ENCODE measurements around the gene DCDC1.

Gene DCDC1

DNA sequence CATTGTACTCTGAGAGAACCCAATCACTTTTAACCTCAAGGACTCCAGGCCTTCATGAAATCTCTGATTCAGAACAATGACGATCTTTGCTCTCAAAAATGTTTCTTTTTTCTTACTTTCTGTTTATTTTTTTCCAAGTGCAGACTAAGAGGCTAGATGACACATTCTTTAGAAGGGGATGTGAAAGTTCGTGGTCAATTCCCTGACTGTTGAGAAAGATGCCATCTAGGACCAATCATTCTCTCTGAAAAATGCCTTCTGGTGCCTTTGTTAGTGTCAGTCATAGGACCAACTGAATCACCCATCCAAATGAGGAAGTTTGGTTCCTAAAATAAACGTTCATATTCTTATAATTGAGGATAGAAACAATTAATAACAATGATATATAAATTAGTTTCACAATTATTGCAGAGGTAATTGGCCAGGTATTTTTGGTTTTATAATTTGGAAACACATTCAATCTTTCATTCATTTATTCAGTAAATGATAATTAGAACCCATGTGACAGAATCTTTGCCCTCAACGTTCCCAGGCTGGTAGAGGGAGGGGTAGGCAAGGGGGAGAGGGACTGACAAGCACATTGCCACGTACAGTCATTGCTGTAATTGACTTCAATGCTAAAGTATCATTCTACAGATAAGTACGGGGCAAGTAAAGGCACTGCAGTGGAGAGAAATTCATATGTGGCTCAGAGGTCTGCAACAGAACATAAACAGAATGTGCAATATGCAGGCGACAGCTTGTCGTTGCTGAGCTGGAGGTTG lies 450.0 kb downstream of the DCDC1 start:
- Mint-ChIP-seq H3K4me3 (no peak overlapping the region), H3K4me1 (ENCODE audit: low read depth) (no peaks in the 10 kb centered on the region), H3K27ac (no peak overlapping the region), H3K27me3 (peaks cover 9% of the 10 kb centered on the region), H3K36me3 (ENCODE audit: low read depth) (no peaks in the 10 kb centered on the region), H3K9me3 (no peaks in the 10 kb centered on the region)

DNA sequence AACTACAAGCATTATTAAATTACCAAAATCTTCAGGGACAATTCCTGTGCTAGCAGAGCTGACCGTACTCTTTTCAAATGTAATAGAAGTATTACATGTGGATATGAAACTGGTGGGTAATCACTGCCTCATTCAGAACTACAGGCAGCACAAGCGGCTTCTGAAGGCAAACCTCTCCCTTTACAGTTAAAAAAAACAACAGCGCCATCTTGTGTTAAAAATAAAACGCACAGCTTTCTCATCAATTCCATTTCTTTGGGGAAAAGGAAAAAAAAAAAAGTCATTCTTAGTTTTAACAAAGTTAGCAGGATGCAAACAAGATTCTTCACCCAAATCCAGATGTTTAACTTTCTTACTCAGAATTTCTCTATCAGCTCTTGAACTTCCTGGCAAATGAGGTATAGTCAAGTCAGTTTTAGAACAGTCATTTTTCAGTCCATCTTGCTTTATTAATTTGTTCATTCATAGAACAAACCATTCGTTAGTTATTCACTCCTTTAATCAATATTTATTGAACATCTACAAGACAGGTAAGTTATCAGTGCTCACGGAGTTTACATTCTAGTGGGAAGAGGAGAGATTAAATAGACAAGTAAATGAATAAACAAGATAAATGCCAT lies 451.6 kb downstream of the DCDC1 start:
- Mint-ChIP-seq H3K4me1 (ENCODE audit: low read depth) (no peaks in the 10 kb centered on the region), H3K9me3 (no peaks in the 10 kb centered on the region), H3K27me3 (peaks cover 17% of the 10 kb centered on the region), H3K27ac (no peak overlapping the region), H3K36me3 (ENCODE audit: low read depth) (no peaks in the 10 kb centered on the region), H3K4me3 (no peak overlapping the region)

DNA sequence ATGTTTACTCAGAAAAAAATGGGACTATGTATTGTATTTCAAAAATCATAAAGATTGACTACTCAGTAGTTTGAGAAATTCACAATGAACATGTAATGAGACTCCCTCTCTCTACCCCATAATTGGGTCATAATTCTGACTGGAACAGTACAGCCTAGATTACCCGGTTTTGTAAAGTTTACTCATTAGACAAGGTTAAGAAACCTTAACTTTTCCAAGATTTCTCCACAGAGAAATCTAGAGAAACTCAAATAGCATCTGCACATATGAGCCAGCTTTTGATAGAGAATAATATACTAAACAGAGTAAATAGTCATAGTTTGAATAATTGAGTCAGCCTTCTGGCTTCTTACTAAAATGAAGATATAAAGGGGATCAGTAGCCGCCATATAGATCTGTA lies 452.3 kb downstream of the DCDC1 start:
- Mint-ChIP-seq H3K9me3 (no peaks in the 10 kb centered on the region), H3K4me1 (ENCODE audit: low read depth) (no peaks in the 10 kb centered on the region), H3K4me3 (no peak overlapping the region), H3K27ac (no peak overlapping the region), H3K36me3 (ENCODE audit: low read depth) (no peaks in the 10 kb centered on the region), H3K27me3 (peaks cover 17% of the 10 kb centered on the region)

DNA sequence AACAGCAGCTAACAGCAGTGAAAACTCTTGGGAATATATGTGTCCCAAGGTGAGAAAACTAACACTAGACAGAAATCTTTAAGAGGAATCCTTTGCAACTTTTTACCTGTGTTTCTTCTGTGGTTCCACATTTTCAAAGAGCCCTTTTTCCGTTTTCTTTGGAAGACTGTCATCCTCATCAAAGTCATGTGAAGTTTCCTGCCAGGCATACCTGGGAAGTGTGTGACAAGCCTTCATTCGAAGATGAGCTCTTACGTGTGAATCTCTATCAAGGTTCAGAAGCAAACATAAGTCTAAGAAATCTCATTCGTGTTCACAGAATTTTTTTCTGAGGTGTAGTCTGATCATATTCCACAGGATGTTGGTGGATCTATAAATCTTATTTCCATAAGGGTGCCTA lies 452.8 kb downstream of the DCDC1 start:
- Mint-ChIP-seq H3K4me1 (ENCODE audit: low read depth) (no peaks in the 10 kb centered on the region), H3K4me3 (no peak overlapping the region), H3K9me3 (no peaks in the 10 kb centered on the region), H3K27ac (no peak overlapping the region), H3K36me3 (ENCODE audit: low read depth) (no peaks in the 10 kb centered on the region), H3K27me3 (peaks cover 17% of the 10 kb centered on the region)

DNA sequence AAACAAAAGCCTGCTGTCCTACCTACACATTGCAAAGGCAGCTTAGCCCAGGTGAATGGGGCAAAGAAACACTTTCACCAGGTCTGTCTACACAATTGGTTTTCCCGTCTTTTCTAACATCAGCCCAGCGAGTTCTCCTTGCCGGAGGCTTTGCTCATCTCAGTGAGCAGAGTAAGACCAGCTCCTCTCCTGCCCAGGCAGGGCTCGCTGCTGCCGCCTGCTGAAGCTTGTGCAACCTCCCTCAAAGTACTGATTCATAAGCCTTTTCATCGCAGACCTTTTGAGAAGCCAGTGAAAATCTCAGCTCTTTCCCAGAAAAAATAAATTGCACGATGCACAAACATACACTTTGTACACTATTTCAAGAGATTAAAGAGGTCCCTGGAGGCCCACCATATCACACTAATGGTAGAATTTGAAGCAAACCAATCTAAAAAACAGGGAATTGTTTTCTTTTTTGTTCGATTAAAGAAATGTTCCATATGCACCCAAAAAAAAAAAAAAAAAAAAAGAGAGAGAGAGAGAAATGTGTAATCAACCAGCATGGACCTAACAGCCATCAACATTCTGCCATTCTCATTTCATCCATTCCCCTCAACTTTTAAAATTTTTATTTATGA lies 455.3 kb downstream of the DCDC1 start:
- H3K9me3 Mint-ChIP-seq: no peaks in the 10 kb centered on the region
- peaks cover 17% of the 10 kb centered on the region for H3K27me3 Mint-ChIP-seq
- H3K27ac Mint-ChIP-seq: no peak overlapping the region
- H3K4me1 Mint-ChIP-seq (ENCODE audit: low read depth): no peaks in the 10 kb centered on the region
- H3K36me3 Mint-ChIP-seq (ENCODE audit: low read depth): no peaks in the 10 kb centered on the region
- no peak overlapping the region for H3K4me3 Mint-ChIP-seq

DNA sequence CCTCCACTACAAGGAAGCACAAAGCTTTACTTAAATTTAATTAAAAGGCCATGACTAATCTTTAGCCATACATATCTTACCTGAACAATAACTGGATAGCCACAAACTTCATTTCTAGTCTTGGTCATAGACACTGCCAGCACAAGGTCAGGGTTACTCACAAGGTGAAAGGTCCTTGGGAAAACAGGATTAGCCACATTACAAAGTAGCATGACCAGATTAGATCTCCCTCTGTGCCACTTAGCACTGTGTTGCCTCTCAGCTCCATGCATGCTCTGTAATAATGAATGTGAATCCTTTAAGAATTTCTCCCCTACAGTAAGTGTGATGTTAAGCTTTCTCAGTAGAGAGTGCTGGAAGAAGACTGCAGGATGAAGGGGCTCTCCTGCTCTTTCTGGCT lies 458.3 kb downstream of the DCDC1 start:
- Mint-ChIP-seq H3K4me3 (no peak overlapping the region), H3K36me3 (ENCODE audit: low read depth) (no peaks in the 10 kb centered on the region), H3K4me1 (ENCODE audit: low read depth) (no peaks in the 10 kb centered on the region), H3K9me3 (no peaks in the 10 kb centered on the region), H3K27me3 (peaks cover 15% of the 10 kb centered on the region), H3K27ac (no peak overlapping the region)

DNA sequence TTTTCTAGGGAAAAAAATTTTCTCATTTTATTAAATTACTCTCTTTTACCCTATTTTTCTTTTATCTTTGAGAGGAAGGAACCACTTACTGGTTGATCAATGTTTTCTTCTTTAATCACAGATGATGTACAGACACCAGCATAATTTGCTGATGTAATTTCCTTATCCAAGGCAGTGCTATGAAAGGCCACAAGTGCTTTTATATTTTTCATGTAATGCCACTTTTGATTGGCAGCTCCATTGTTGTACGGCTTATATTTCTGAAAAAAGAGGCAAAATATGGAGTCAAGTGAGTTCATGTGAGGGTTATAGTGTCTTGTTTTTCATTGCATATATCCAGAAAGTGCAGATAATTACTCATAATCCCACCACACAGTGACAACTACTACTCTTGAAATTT lies 460.7 kb downstream of the DCDC1 start:
- peaks cover 8% of the 10 kb centered on the region for H3K27me3 Mint-ChIP-seq

DNA sequence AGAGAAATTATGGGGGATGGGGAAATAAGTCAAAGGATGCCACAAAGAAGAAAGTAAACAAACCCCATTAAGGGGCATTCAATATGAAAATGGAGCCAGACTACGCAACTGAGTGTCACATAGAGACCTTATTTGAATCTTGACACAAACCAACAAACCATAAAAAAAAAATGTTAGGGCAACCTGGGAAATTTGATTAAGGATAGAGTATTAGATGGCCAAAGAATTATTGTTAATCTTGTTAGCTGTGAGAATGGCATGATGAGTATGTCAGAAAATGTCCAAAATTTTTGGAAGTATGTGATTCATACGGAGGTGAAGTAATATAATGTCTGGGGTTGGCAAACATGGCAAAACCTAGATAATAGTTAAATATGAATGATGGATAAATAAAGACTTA lies 461.3 kb downstream of the DCDC1 start:
- no peaks in the 10 kb centered on the region for H3K4me1 Mint-ChIP-seq (ENCODE audit: low read depth)
- H3K4me3 Mint-ChIP-seq: no peak overlapping the region
- H3K27ac Mint-ChIP-seq: no peak overlapping the region
- H3K9me3 Mint-ChIP-seq: no peaks in the 10 kb centered on the region
- H3K27me3 Mint-ChIP-seq: peaks cover 3% of the 10 kb centered on the region
- no peaks in the 10 kb centered on the region for H3K36me3 Mint-ChIP-seq (ENCODE audit: low read depth)

More for the DNA sequence above, 460.7 kb downstream of the DCDC1 start:
- no peaks in the 10 kb centered on the region for H3K9me3 Mint-ChIP-seq
- no peak overlapping the region for H3K4me3 Mint-ChIP-seq
- no peaks in the 10 kb centered on the region for H3K36me3 Mint-ChIP-seq (ENCODE audit: low read depth)
- H3K4me1 Mint-ChIP-seq (ENCODE audit: low read depth): no peaks in the 10 kb centered on the region
- no peak overlapping the region for H3K27ac Mint-ChIP-seq

DNA sequence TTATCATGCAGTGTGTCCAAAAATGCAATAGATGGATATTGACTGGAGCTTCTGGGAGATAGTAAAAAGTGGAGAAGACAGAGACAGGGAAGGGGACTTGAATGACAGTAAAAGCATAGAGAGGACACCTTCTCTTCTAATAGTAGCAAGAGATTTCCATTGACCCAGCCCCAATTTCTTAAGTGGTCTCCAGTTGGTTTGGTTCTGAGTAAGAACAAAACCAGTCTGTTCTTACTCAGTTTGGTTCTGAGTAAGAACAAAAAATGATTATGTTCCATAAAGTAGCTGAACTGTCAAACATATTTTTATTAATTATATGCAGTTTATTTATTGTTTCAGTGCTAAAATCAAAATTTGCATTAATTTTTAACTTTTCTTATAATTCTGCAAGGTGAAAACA lies 466.6 kb downstream of the DCDC1 start:
- no peak overlapping the region for H3K27ac Mint-ChIP-seq
- H3K4me3 Mint-ChIP-seq: no peak overlapping the region
- no peaks in the 10 kb centered on the region for H3K9me3 Mint-ChIP-seq
- peaks cover 7% of the 10 kb centered on the region for H3K27me3 Mint-ChIP-seq
- H3K36me3 Mint-ChIP-seq (ENCODE audit: low read depth): no peaks in the 10 kb centered on the region
- H3K4me1 Mint-ChIP-seq (ENCODE audit: low read depth): no peaks in the 10 kb centered on the region

DNA sequence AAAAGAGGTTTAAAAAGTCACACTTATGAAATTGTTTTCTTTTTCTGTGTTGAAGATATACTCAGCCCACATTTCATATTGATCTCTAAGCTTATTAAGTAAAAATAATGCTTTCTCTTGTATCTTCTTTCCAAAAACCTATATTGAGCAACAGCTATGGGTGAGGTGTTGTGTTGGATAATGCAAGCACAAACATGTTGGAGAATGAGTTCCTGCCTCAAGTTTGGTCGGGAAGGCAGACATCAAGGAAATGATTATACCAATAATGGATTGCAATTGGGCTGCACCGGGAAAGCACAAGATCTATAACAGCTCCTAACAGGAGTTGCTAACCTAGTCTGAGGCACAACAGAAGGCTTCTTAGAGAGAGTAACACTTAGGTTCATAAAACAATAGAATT lies 474.5 kb downstream of the DCDC1 start:
- H3K27me3 Mint-ChIP-seq: peaks cover 4% of the 10 kb centered on the region
- no peaks in the 10 kb centered on the region for H3K9me3 Mint-ChIP-seq
- no peaks in the 10 kb centered on the region for H3K4me1 Mint-ChIP-seq (ENCODE audit: low read depth)
- H3K36me3 Mint-ChIP-seq (ENCODE audit: low read depth): no peaks in the 10 kb centered on the region
- no peak overlapping the region for H3K4me3 Mint-ChIP-seq
- no peak overlapping the region for H3K27ac Mint-ChIP-seq

DNA sequence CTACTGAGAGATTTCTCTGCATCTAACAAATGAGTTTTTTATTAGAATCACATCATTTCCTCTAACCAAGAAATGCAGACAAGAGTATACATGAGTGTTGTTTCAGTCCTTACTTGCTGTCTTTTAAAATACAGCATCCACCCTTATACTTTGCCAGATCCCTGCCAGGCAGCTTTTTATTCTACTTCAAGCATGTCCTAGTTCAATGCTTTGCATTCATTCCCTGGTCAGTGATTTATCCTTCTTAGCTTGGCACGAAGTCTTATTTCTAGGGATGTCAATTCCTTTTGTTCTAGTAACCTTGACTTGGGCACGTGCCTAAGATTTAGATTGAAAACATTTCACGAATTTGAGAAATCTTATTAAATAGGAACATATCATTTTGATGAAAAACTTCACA lies 476.2 kb downstream of the DCDC1 start:
- Mint-ChIP-seq H3K36me3 (ENCODE audit: low read depth) (no peaks in the 10 kb centered on the region), H3K9me3 (no peaks in the 10 kb centered on the region), H3K4me1 (ENCODE audit: low read depth) (no peaks in the 10 kb centered on the region), H3K4me3 (no peak overlapping the region), H3K27me3 (no peaks in the 10 kb centered on the region), H3K27ac (no peak overlapping the region)

DNA sequence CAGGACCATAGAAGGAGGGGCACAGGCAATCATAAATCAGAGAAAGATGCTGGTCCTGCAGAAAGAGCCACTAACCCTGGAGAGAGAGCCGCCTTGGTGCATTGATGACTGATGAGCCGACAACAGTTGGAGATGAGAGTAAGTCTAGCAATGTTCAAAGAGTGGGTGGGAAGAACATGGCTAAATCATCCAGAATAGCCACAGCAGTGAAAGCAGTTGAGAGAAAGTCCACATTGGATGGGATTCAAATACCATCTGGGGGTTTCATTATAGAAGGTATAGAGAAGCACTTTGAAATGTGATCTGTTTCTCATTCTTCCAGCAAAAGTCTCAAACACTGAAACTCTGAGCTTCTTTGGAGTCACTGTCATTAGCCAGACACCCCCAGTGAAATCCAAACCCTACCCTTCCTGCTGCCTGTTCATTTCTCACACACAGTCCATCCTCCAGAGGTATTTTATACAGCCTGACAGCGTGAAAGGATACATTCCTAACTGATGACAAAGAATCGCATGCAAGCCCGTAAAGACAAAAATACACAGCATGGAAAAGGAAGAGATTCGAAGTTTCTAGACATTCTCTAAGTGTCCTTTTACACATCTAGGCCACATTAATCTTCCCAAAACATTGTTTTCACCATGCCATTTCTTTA lies 480.3 kb downstream of the DCDC1 start:
- no peak overlapping the region for H3K27ac Mint-ChIP-seq
- no peaks in the 10 kb centered on the region for H3K27me3 Mint-ChIP-seq
- H3K4me3 Mint-ChIP-seq: no peak overlapping the region
- no peaks in the 10 kb centered on the region for H3K9me3 Mint-ChIP-seq
- H3K36me3 Mint-ChIP-seq (ENCODE audit: low read depth): no peaks in the 10 kb centered on the region
- H3K4me1 Mint-ChIP-seq (ENCODE audit: low read depth): no peaks in the 10 kb centered on the region

DNA sequence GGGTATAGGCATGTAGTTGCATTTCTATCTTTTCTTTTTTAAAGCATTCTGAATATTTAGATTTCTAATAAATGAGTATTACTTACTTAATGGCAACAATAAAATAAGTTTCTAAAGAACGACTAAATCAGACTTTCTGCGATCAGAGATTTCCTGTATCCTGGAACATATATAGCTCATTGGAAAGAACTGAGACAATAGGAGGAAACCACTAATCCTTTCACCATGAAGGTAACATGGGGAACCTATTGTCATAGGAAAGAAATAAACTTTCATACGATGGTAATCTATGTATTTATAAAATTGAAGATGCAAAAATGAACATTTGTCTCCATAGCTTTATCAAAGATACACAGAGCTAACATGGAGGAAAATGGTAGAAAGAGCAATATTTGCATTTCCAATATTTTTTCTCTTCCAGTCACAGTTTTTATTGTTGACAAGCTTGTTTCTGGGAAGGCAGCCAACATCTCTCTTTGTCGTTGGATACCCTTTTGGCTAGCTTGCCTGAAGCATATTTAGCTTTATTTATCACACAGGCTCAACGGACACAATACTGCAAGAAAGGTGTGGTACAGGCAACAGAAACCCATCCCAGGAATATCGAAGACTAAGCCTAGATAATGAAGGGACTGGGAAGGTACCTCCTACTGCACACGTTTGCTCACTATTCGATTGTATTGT lies 490.1 kb downstream of the DCDC1 start:
- H3K36me3 Mint-ChIP-seq (ENCODE audit: low read depth): no peaks in the 10 kb centered on the region
- no peak overlapping the region for H3K4me3 Mint-ChIP-seq
- no peaks in the 10 kb centered on the region for H3K9me3 Mint-ChIP-seq
- H3K27me3 Mint-ChIP-seq: peaks cover 4% of the 10 kb centered on the region
- no peaks in the 10 kb centered on the region for H3K4me1 Mint-ChIP-seq (ENCODE audit: low read depth)
- no peak overlapping the region for H3K27ac Mint-ChIP-seq

DNA sequence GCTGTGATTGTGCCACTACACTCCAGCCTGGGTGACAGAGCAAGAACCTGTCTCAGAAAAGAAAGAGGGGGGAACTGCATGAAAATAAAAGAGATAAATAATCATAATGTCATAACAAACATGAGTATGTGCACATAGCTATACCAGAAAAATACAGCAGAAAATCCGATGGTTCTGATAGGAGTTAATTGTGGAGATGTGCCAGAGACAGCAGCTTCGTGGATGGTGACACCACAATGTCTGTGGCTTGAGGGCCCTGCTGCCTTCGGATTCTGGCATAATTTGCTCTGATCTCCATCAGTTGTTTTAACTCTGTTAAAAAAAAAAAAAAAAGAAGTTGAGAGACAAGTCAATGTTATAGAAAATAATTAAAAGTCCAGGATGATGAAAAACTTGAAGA lies 491.1 kb downstream of the DCDC1 start:
- H3K4me1 Mint-ChIP-seq (ENCODE audit: low read depth): no peaks in the 10 kb centered on the region
- no peaks in the 10 kb centered on the region for H3K36me3 Mint-ChIP-seq (ENCODE audit: low read depth)
- H3K4me3 Mint-ChIP-seq: no peak overlapping the region
- H3K27ac Mint-ChIP-seq: no peak overlapping the region
- peaks cover 4% of the 10 kb centered on the region for H3K27me3 Mint-ChIP-seq
- H3K9me3 Mint-ChIP-seq: no peaks in the 10 kb centered on the region

Measured in stimulated activated naive CD8-positive, alpha-beta T cell treated with anti-CD3 and anti-CD28 coated beads, Interleukin-15, Interleukin-2, amounts not matched to agents 100 ng/mL and 50 ng/mL, for 24 hours (primary cell).